WI38 (cell line): ENCODE data around the gene E4F1.

ENCODE experiments used
- H3K4me3 ChIP-seq: 2 replicates; pipeline ENCODE4 v1.5.1; 2011; ENCODE audit warnings: low read depth, mild to moderate bottlenecking, control low read depth, low read length
- CTCF ChIP-seq: IDR thresholded peaks from 2 replicates; pipeline ENCODE4 v1.5.1; 2012; ENCODE audit warnings: low read depth, mild to moderate bottlenecking, control low read depth, low read length

Gene E4F1

GRCh38 chr16:2178321-2179106 lies 44.9 kb upstream of the E4F1 start:
- H3K4me3 ChIP-seq: no peak overlapping the region
- no peak for TF ChIP-seq CTCF

GRCh38 chr16:2179107-2179501 lies 44.3 kb upstream of the E4F1 start:
- no peak overlapping the region for H3K4me3 ChIP-seq
- no peak for TF ChIP-seq CTCF

- H3K4me3 ChIP-seq: no peak overlapping the region
- no peak for TF ChIP-seq CTCF
Observed at GRCh38 chr16:2179576-2179975, 43.8 kb upstream of the E4F1 start.

GRCh38 chr16:2180461-2180860 lies 42.9 kb upstream of the E4F1 start:
- no peak for TF ChIP-seq CTCF
- no peak overlapping the region for H3K4me3 ChIP-seq

- TF ChIP-seq CTCF: no peak
- no peak overlapping the region for H3K4me3 ChIP-seq
Observed at GRCh38 chr16:2180962-2181923, 42.1 kb upstream of the E4F1 start.

- no peak overlapping the region for H3K4me3 ChIP-seq
- TF ChIP-seq CTCF: no peak
Observed at GRCh38 chr16:2181952-2182351, 41.4 kb upstream of the E4F1 start.

- no peak overlapping the region for H3K4me3 ChIP-seq
- TF ChIP-seq CTCF: no peak
Observed at GRCh38 chr16:2183671-2184070, 39.7 kb upstream of the E4F1 start.
